HCT116 (cell line): ENCODE results near the gene LSMEM2.

ENCODE experiments used
- CEBPB ChIP-seq: IDR thresholded peaks from 2 replicates; pipeline ENCODE4 v1.6.1; 2012; ENCODE audit warnings: low read depth
- EZH2 ChIP-seq: fragments of 200-600 bp; sonication (generic); IDR thresholded peaks from 2 replicates; pipeline ENCODE4 v1.6.1; 2017; ENCODE audit warnings: antibody characterized with exemption, mixed run types
- POLR2A ChIP-seq: IDR thresholded peaks from 2 replicates; pipeline ENCODE4 v1.7.0; 2011; ENCODE audit warnings: borderline replicate concordance; ENCODE audit not compliant: insufficient read depth, insufficient read length; ENCODE audit errors: extremely low read depth
- POLR2AphosphoS5 ChIP-seq: IDR thresholded peaks from 2 replicates; pipeline ENCODE4 v1.6.1; 2011; ENCODE audit warnings: mild to moderate bottlenecking, low read depth, low read length, moderate library complexity
- SP1 ChIP-seq: IDR thresholded peaks from 2 replicates; pipeline ENCODE4 v1.6.1; 2012; ENCODE audit warnings: low read depth
- SRF ChIP-seq: IDR thresholded peaks from 2 replicates; pipeline ENCODE4 v1.6.1; 2012; ENCODE audit warnings: low read depth
- TF ChIP-seq, protein P1 (sequence below), 3 experiments: fragments of 200-600 bp in 1 of 3; sonication (generic) in 1 of 3; IDR thresholded peaks in 2 of 3; conservative IDR thresholded peaks in 1 of 3; 2 replicates each; pipeline ENCODE4 v1.5.1; 2012 to 2017; ENCODE audit warnings: low read depth in 2 of 3, low read length in 2 of 3, antibody characterized with exemption in 1 of 3, borderline replicate concordance in 1 of 3, control low read depth in 1 of 3, mild to moderate bottlenecking in 1 of 3, mixed read lengths in 1 of 3, mixed run types in 1 of 3, moderate library complexity in 1 of 3; ENCODE audit not compliant: insufficient read depth in 1 of 3
- TF ChIP-seq, protein P2 (sequence below): IDR thresholded peaks from 2 replicates; pipeline ENCODE4 v1.6.1; 2012; ENCODE audit warnings: low read depth

DNA sequence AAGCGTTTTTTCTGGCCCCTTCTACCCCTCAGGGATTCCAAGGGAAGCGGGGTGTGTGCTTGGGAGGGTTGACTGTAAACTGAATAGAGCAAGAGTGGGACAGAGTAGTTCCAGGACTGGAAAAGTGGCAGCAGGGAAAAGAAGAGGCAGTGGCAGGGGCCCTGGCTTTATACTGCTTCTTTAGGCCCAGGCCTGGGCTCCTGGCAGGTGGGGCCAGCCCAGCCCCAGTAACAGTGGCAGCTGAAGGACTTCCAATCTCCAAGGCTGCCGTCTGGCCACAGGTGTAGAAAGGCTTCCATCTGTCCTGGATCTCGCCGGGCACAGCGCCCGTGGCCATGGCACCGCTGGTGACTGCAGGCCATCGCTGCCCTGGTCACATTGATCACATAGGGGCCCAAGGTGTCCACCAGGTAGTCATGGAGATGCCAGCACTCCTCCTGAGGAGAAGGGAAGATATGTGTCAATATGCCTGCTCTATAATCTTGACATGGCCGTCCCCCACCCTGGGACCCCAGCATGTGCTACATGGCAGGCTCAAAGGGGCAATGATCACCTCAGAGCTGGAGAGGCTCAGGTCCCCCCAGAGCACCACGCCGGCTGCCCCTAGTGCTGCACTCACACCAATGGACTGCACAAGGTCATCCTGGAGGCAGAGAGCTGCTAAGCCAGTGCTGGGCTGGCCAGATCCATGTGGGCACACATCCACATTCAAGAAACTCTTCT, 14.4 kb downstream of the LSMEM2 start:
- no peak for TF ChIP-seq POLR2A
- TF ChIP-seq, protein P1, sequence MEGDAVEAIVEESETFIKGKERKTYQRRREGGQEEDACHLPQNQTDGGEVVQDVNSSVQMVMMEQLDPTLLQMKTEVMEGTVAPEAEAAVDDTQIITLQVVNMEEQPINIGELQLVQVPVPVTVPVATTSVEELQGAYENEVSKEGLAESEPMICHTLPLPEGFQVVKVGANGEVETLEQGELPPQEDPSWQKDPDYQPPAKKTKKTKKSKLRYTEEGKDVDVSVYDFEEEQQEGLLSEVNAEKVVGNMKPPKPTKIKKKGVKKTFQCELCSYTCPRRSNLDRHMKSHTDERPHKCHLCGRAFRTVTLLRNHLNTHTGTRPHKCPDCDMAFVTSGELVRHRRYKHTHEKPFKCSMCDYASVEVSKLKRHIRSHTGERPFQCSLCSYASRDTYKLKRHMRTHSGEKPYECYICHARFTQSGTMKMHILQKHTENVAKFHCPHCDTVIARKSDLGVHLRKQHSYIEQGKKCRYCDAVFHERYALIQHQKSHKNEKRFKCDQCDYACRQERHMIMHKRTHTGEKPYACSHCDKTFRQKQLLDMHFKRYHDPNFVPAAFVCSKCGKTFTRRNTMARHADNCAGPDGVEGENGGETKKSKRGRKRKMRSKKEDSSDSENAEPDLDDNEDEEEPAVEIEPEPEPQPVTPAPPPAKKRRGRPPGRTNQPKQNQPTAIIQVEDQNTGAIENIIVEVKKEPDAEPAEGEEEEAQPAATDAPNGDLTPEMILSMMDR (IDR thresholded peaks at IDR 0.05 in 2 of 3, conservative IDR thresholded peaks at IDR 0.05 in 1 of 3; ENCODE audit: borderline replicate concordance in 1 of 3, insufficient read depth in 1 of 3, low read depth in 2 of 3, low read length in 2 of 3), result no peak
- no peak for TF ChIP-seq EZH2
- no peak for TF ChIP-seq SRF
- TF ChIP-seq CEBPB, result no peak
- no peak for TF ChIP-seq POLR2AphosphoS5
- TF ChIP-seq SP1, result no peak
- TF ChIP-seq, protein P2, sequence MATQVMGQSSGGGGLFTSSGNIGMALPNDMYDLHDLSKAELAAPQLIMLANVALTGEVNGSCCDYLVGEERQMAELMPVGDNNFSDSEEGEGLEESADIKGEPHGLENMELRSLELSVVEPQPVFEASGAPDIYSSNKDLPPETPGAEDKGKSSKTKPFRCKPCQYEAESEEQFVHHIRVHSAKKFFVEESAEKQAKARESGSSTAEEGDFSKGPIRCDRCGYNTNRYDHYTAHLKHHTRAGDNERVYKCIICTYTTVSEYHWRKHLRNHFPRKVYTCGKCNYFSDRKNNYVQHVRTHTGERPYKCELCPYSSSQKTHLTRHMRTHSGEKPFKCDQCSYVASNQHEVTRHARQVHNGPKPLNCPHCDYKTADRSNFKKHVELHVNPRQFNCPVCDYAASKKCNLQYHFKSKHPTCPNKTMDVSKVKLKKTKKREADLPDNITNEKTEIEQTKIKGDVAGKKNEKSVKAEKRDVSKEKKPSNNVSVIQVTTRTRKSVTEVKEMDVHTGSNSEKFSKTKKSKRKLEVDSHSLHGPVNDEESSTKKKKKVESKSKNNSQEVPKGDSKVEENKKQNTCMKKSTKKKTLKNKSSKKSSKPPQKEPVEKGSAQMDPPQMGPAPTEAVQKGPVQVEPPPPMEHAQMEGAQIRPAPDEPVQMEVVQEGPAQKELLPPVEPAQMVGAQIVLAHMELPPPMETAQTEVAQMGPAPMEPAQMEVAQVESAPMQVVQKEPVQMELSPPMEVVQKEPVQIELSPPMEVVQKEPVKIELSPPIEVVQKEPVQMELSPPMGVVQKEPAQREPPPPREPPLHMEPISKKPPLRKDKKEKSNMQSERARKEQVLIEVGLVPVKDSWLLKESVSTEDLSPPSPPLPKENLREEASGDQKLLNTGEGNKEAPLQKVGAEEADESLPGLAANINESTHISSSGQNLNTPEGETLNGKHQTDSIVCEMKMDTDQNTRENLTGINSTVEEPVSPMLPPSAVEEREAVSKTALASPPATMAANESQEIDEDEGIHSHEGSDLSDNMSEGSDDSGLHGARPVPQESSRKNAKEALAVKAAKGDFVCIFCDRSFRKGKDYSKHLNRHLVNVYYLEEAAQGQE, result no peak
